Karpas-422 (cell line): ENCODE measurements around the gene PROSER2. TPM values are rescaled to one million over a fixed set of nuclear protein-coding genes. Genes with fewer than 3 reads are reported as not detected.

ENCODE experiments used
- DNase-seq: peaks from one replicate; pipeline ENCODE4 v3.0.0-alpha.2; 2015
- H2AFZ ChIP-seq: fragments of 200-600 bp; sonication (generic); 2 replicates; pipeline ENCODE4 v1.6.1; 2014; ENCODE audit warnings: antibody characterized with exemption, low read length, mixed read lengths
- H3K27ac ChIP-seq: fragments of 200-600 bp; sonication (generic); 2 replicates; pipeline ENCODE4 v1.5.1; 2014; ENCODE audit warnings: mild to moderate bottlenecking, low read length, moderate library complexity
- H3K27me3 ChIP-seq: fragments of 200-600 bp; sonication (generic); 2 replicates; pipeline ENCODE4 v1.6.1; 2014; ENCODE audit warnings: low read length, mixed read lengths
- H3K36me3 ChIP-seq: fragments of 200-600 bp; sonication (generic); 2 replicates; pipeline ENCODE4 v1.6.1; 2014; ENCODE audit warnings: low read length, mixed read lengths; ENCODE audit not compliant: insufficient read depth
- H3K4me1 ChIP-seq: fragments of 200-600 bp; sonication (generic); 2 replicates; pipeline ENCODE4 v1.6.1; 2014; ENCODE audit warnings: mild to moderate bottlenecking, low read length, mixed read lengths
- H3K4me2 ChIP-seq: fragments of 200-600 bp; sonication (generic); 2 replicates; pipeline ENCODE4 v1.6.1; 2014; ENCODE audit warnings: low read length, low read depth, mild to moderate bottlenecking; ENCODE audit not compliant: poor library complexity, severe bottlenecking
- H3K4me3 ChIP-seq: fragments of 200-600 bp; sonication (generic); 2 replicates; pipeline ENCODE4 v1.5.1; 2014; ENCODE audit warnings: mild to moderate bottlenecking, antibody characterized with exemption, low read length, mixed read lengths
- H3K79me2 ChIP-seq: fragments of 200-600 bp; sonication (generic); 2 replicates; pipeline ENCODE4 v1.6.1; 2014; ENCODE audit warnings: mild to moderate bottlenecking, low read length, mixed read lengths
- H3K9ac ChIP-seq: fragments of 200-600 bp; sonication (generic); 2 replicates; pipeline ENCODE4 v1.6.0; 2014; ENCODE audit warnings: low read length
- H3K9me2 ChIP-seq: fragments of 200-600 bp; sonication (generic), shearing (Covaris generic); replicated peaks from 2 replicates; pipeline ENCODE4 v1.6.0; 2014; ENCODE audit warnings: mild to moderate bottlenecking, low read length, moderate library complexity; ENCODE audit not compliant: insufficient read depth
- H3K9me3 ChIP-seq: fragments of 300-700, 200-600 bp; sonication (generic); 2 replicates; pipeline ENCODE4 v1.6.1; 2014; ENCODE audit warnings: low read length, mixed read lengths
- H4K20me1 ChIP-seq: fragments of 200-600 bp; sonication (generic); 2 replicates; pipeline ENCODE4 v1.6.1; 2014; ENCODE audit warnings: mild to moderate bottlenecking, antibody characterized with exemption, low read length, low read depth; ENCODE audit not compliant: insufficient read depth
- total RNA-seq: library from RNA; depleted of rRNA; stranded (reverse); fragments of >200 nt; shearing (Covaris generic); gene quantifications from 2 replicates; pipeline ENCODE4 v1.2.3, GENCODE V29; 2014; ENCODE audit warnings: low replicate concordance

PROSER2 gene
- total RNA-seq, 1 experiment from 2014 or later: not detected

DNA sequence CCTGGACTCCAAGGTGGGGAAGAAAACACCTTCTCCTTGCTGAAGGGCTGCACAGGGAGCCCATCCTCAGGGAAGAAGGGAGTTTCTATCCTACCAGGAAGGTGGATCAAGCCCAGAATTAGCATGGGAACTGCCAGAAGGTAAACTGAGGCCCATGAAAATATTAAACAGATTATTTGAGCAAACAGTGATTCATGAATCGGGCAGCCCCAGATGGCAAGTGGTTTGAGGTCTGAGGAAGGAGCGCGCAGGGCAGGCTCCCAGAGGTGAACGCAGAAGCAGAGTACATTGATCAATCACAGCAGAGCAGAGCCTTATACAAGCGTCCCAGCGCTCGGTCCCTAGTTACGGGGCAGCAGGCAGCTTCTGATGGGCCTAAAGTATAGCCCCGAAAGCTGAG lies 35.8 kb upstream of the PROSER2 start:
- no peak overlapping the region for H3K9ac ChIP-seq
- no peak overlapping the region for H3K4me3 ChIP-seq
- no peak overlapping the region for H3K4me2 ChIP-seq
- no peaks in the 10 kb centered on the region for H3K9me3 ChIP-seq
- H3K36me3 ChIP-seq: no peaks in the 10 kb centered on the region
- H3K9me2 ChIP-seq: no peaks in the 10 kb centered on the region
- H4K20me1 ChIP-seq: no peaks in the 10 kb centered on the region
- H3K4me1 ChIP-seq: no peaks in the 10 kb centered on the region
- no peaks in the 10 kb centered on the region for H3K79me2 ChIP-seq
- no peak for DNase-seq
- no peak overlapping the region for H2AFZ ChIP-seq
- no peak overlapping the region for H3K27ac ChIP-seq
- no peaks in the 10 kb centered on the region for H3K27me3 ChIP-seq

DNA sequence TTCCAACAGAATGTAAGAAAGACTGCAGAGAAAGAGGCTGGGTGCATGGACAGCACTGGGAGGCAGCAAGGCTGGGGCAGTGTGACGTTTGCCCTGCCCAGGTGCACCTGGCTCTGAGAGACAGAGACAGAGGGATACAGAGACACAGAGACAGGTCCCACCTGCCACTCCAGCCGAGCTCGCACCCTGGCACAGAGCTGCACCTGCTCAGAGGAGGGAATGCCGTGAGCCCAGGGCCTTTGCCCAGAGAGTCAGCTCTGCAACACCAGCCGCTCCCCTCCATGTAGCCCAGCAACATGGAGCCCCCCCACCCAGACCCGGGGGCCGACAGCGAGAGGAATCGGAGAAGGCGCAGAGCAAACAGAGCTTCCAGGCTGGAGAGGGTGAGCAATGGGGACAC lies 35.3 kb upstream of the PROSER2 start:
- Histone ChIP-seq H3K4me2 (no peak overlapping the region), H4K20me1 (no peaks in the 10 kb centered on the region), H3K79me2 (no peaks in the 10 kb centered on the region), H3K27ac (no peak overlapping the region), H2AFZ (no peak overlapping the region), H3K9me2 (no peaks in the 10 kb centered on the region), H3K9me3 (no peaks in the 10 kb centered on the region), H3K9ac (no peak overlapping the region), H3K4me1 (no peaks in the 10 kb centered on the region), H3K36me3 (no peaks in the 10 kb centered on the region), H3K4me3 (no peak overlapping the region), H3K27me3 (no peaks in the 10 kb centered on the region)
- DNase-seq: no peak

DNA sequence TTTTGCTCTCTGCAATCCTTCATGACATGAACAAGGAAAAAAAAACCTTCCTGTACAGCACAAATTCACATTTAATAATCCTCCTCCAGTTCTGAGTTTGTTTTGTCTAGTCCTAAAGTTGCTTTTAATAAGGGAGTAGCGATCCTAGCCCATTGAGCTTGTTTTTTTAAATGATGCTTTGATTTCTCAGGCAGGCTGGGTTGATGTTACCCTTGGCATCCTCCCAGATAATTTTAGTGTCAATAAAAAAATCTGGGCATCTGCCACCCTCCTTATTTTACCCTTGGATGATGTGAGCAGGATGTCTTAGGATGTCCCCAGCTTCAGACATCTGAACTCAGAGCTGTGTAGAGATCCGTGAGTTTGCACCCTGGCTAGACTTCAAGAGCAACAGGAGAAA lies 33.9 kb upstream of the PROSER2 start:
- Histone ChIP-seq H3K27me3 (no peaks in the 10 kb centered on the region), H3K36me3 (no peaks in the 10 kb centered on the region), H3K4me3 (no peak overlapping the region), H2AFZ (no peak overlapping the region), H3K9me3 (no peaks in the 10 kb centered on the region), H3K27ac (no peak overlapping the region), H3K9ac (no peak overlapping the region), H3K4me1 (no peaks in the 10 kb centered on the region), H3K79me2 (no peaks in the 10 kb centered on the region), H3K9me2 (no peaks in the 10 kb centered on the region), H4K20me1 (no peaks in the 10 kb centered on the region), H3K4me2 (no peak overlapping the region)
- no peak for DNase-seq

DNA sequence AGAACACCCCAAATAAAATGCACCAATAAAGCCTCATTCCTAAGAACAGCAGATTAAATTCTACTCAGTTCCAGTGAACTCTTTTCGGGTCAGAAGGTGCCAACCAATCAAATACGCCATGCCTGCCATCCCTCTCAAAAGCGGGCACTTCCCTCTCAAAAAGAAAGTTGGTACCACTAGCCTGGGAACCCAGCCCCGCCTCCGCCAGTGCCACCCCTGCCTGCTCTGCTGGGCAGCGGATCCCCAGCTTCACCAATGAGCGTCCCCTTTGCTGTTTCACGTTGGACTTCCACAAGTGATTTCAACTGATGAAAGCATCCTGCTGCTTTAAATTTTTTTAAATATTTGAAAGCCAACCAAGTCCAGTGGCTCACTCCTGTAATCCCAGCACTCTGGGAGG lies 33.2 kb upstream of the PROSER2 start:
- no peak overlapping the region for H3K4me3 ChIP-seq
- no peak overlapping the region for H2AFZ ChIP-seq
- H3K4me1 ChIP-seq: no peaks in the 10 kb centered on the region
- no peaks in the 10 kb centered on the region for H4K20me1 ChIP-seq
- no peak overlapping the region for H3K9ac ChIP-seq
- no peaks in the 10 kb centered on the region for H3K9me3 ChIP-seq
- H3K27ac ChIP-seq: no peak overlapping the region
- H3K79me2 ChIP-seq: no peaks in the 10 kb centered on the region
- no peaks in the 10 kb centered on the region for H3K27me3 ChIP-seq
- H3K36me3 ChIP-seq: no peaks in the 10 kb centered on the region
- H3K9me2 ChIP-seq: no peaks in the 10 kb centered on the region
- no peak overlapping the region for H3K4me2 ChIP-seq
- DNase-seq: no peak

DNA sequence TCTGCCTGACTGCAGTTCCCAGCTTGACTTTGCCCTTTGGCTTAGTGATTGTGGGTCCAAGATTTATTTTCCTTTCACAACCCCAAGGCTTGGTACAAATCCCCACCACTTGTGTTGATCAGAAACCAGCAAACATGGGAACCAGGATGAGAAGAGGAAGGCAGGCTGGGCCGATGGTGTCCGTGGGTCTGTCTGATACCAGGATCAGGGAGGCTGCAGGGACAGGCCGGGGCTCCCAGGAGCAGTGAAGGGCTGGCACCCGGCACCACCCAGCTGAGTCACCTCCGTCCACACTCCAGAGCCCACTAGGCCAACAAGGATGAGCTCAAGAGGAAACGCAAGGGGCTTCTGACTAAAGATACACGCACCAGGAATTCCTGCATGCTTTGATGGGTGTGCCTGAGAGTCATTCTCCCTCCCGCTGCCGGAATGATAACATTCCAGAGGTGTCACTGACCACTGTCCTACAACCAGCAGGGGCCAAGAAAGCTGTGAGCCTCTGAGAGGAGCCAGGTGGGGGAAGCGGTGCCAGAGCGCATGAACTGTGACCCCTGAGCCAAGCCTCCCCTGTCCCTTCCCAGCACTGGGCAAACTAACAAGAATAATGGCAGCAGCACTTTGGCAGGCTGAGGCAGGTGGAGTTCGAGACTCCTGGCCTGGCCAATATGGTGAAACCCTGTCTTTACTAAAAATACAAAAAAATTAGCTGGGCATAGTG lies 29.2 kb upstream of the PROSER2 start:
- Histone ChIP-seq H3K9ac (no peak overlapping the region), H3K4me2 (no peak overlapping the region)

DNA sequence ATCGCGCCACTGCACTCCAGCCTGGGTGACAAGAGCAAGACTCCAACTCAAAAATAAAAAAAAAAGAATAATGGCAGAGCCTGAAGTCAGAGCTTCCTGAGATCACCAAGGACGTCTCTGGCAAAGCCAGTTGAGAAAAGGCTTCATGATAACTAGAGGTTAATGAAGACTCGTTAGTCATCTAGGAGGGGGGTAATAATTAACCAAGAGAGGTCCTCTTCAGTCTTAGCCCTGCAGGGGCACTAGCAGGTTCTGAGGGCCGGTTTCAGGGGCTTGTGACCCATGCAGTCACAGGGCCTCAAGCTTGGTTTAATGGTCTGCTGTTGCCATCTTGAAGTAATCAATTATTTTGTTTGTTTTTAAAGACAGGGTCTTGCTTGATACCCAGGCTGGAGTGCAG lies 28.6 kb upstream of the PROSER2 start:
- Histone ChIP-seq H2AFZ (no peak overlapping the region), H3K9me2 (no peaks in the 10 kb centered on the region), H3K79me2 (no peaks in the 10 kb centered on the region), H3K4me1 (peaks cover 8% of the 10 kb centered on the region), H3K4me2 (no peak overlapping the region), H3K27me3 (no peaks in the 10 kb centered on the region), H3K9me3 (no peaks in the 10 kb centered on the region), H3K4me3 (no peak overlapping the region), H3K36me3 (no peaks in the 10 kb centered on the region), H3K9ac (no peak overlapping the region), H3K27ac (no peak overlapping the region), H4K20me1 (no peaks in the 10 kb centered on the region)
- DNase-seq: no peak

More for the DNA sequence above, 29.2 kb upstream of the PROSER2 start:
- no peaks in the 10 kb centered on the region for H3K36me3 ChIP-seq
- no peak overlapping the region for H3K4me3 ChIP-seq
- peaks cover 4% of the 10 kb centered on the region for H3K4me1 ChIP-seq
- no peak for DNase-seq
- no peak overlapping the region for H2AFZ ChIP-seq
- no peaks in the 10 kb centered on the region for H3K9me2 ChIP-seq
- no peaks in the 10 kb centered on the region for H3K9me3 ChIP-seq
- H3K27me3 ChIP-seq: no peaks in the 10 kb centered on the region
- no peak overlapping the region for H3K27ac ChIP-seq
- H3K79me2 ChIP-seq: no peaks in the 10 kb centered on the region
- H4K20me1 ChIP-seq: no peaks in the 10 kb centered on the region

DNA sequence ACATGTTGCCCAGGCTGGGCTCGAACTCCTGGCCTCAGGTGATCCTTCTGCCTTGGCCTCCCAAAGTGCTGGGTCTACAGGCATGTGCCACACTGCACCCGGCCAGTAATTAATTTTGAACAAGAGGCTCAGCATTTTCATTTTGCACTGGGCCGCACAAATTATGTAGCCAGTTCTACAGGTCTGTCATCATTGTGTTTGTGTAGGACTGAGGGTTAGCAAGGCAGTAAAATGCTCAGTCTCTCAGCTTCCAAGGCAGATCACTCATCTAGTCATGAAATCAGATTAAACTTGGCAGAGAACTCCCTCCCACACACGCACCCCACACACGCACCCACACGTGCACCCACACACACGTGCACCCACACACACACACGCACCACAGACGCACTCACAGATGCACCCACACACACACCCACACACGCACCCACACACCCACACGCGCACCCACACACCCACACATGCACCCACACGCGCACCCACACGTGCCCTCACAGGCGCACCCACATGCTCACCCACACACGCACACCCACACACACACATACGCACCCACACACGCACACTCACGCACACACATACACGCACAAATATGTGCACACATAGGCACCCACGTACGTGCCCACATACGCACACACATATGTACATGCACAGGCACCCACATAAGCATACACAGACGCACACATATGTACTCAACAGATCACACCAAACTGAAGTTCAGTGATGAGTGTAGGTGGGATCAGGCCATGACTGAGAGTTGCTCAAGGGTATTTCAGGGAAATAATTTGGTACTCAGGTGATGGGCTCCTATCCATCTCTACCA lies 27.8 kb upstream of the PROSER2 start:
- H3K27me3 ChIP-seq: no peaks in the 10 kb centered on the region
- DNase-seq: no peak
- no peak overlapping the region for H3K9ac ChIP-seq
- no peak overlapping the region for H2AFZ ChIP-seq
- peaks cover 8% of the 10 kb centered on the region for H3K4me1 ChIP-seq
- no peaks in the 10 kb centered on the region for H3K79me2 ChIP-seq
- H3K9me2 ChIP-seq: no peaks in the 10 kb centered on the region
- no peaks in the 10 kb centered on the region for H3K36me3 ChIP-seq
- no peak overlapping the region for H3K4me3 ChIP-seq
- no peaks in the 10 kb centered on the region for H3K9me3 ChIP-seq
- no peaks in the 10 kb centered on the region for H4K20me1 ChIP-seq
- H3K4me2 ChIP-seq: no peak overlapping the region
- H3K27ac ChIP-seq: no peak overlapping the region

DNA sequence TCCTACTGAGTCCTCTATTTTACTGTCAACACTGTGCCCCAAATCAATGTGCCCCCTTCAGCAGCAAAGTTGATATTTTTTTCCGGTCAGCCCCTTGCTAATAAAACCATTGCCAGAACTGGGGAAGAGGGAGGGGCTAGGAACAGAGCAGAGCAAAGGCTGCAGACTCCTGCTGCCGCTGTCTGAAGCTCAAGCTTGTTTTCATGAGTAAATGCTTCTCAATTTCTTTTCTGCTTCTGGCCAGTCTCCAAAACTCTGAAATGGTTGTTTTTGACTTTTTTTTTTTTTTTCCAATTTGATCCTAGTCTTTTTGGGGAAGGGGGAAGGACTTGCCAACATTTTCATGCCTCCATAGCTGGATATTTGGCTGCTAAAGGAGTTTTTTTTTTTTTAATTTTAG lies 26.7 kb upstream of the PROSER2 start:
- Histone ChIP-seq H3K27me3 (no peaks in the 10 kb centered on the region), H3K9me2 (no peaks in the 10 kb centered on the region), H3K4me1 (peaks cover 8% of the 10 kb centered on the region), H3K36me3 (no peaks in the 10 kb centered on the region), H3K4me3 (no peak overlapping the region), H3K27ac (no peak overlapping the region), H3K79me2 (no peaks in the 10 kb centered on the region), H2AFZ (no peak overlapping the region), H3K9ac (no peak overlapping the region), H4K20me1 (no peaks in the 10 kb centered on the region), H3K9me3 (no peaks in the 10 kb centered on the region), H3K4me2 (no peak overlapping the region)
- no peak for DNase-seq
